HepG2 (cell line): ENCODE data around the gene CSNK2B. TPM values are rescaled to one million over a fixed set of nuclear protein-coding genes. Genes with fewer than 3 reads are reported as not detected.
A peak's percentile ranks its signal among the peaks of the same experiment; 100 is the strongest.

Source experiments
- ATRX ChIP-seq: sonication (generic); formaldehyde crosslinking; IDR thresholded peaks from 2 replicates; pipeline ENCODE4 v1.4.0; 2020; ENCODE audit warnings: missing genetic modification reagents, borderline replicate concordance
- EED ChIP-seq: sonication (generic); formaldehyde crosslinking; IDR thresholded peaks from 2 replicates; pipeline ENCODE4 v1.5.0; 2020; ENCODE audit warnings: mild to moderate bottlenecking, missing genetic modification reagents
- EZH2 ChIP-seq: conservative IDR thresholded peaks from 2 replicates; pipeline ENCODE4 v1.6.1; 2012; ENCODE audit warnings: mild to moderate bottlenecking, low read depth, low read length, moderate library complexity
- NR2F1 ChIP-seq, 2 experiments: fragments of 450-650 bp in 1 of 2; formaldehyde crosslinking in 1 of 2; IDR thresholded peaks; 2 replicates each; pipeline versions ENCODE4 v1.5.0 to v1.6.1; 2016 to 2020; ENCODE audit warnings: mild to moderate bottlenecking in 1 of 2, missing compliant biosample characterization in 1 of 2, missing genetic modification reagents in 1 of 2, moderate library complexity in 1 of 2
- NR2F6 ChIP-seq, 2 experiments: IDR thresholded peaks; 2 replicates each; pipeline ENCODE4 v1.6.1; 2016; ENCODE audit warnings: antibody characterized with exemption in 1 of 2, mild to moderate bottlenecking in 1 of 2
- REXO4 ChIP-seq: sonication (generic); formaldehyde crosslinking; IDR thresholded peaks from 2 replicates; pipeline ENCODE4 v1.8.0; 2022; ENCODE audit warnings: missing genetic modification reagents, mild to moderate bottlenecking, borderline replicate concordance
- SMARCE1 ChIP-seq: fragments of 450-650 bp; IDR thresholded peaks from 2 replicates; pipeline ENCODE4 v1.6.1; 2017; ENCODE audit warnings: borderline replicate concordance
- SOX13 ChIP-seq, 3 experiments: fragments of 450-650 bp in 1 of 3; sonication (generic) in 1 of 3; formaldehyde crosslinking in 1 of 3; IDR thresholded peaks in 2 of 3; conservative IDR thresholded peaks in 1 of 3; 2 replicates each; pipeline versions ENCODE4 v1.5.0 to v1.6.1; 2016 to 2020; ENCODE audit warnings: antibody characterized with exemption in 1 of 3, mild to moderate bottlenecking in 1 of 3, missing compliant biosample characterization in 1 of 3, missing genetic modification reagents in 1 of 3, moderate library complexity in 1 of 3
- THYN1 ChIP-seq: sonication (generic); formaldehyde crosslinking; IDR thresholded peaks from 2 replicates; pipeline ENCODE4 v1.8.1; 2023; ENCODE audit warnings: low read depth, mild to moderate bottlenecking, moderate library complexity, missing genetic modification reagents, borderline replicate concordance
- YEATS2 ChIP-seq: sonication (generic); formaldehyde crosslinking; IDR thresholded peaks from 2 replicates; pipeline ENCODE4 v1.4.0; 2020; ENCODE audit warnings: missing genetic modification reagents, borderline replicate concordance
- ZKSCAN1 ChIP-seq: fragments of 150-350 bp; IDR thresholded peaks from 2 replicates; pipeline ENCODE4 v1.6.1; 2014; ENCODE audit warnings: low read length
- ZNF510 ChIP-seq: sonication (generic); formaldehyde crosslinking; IDR thresholded peaks from 2 replicates; pipeline ENCODE4 v1.4.0; 2020; ENCODE audit warnings: low read depth, mild to moderate bottlenecking, missing genetic modification reagents
- polyA plus RNA-seq, 8 experiments: library from polyadenylated mRNA; depleted of rRNA in 3 of 8; stranded (reverse) in 7 of 8; unstranded in 1 of 8; fragments of >200 nt; fragmentation: Illumina TruSeq in 4 of 8; extraction: Trizol in 4 of 8; gene quantifications; 2 replicates each; pipeline versions ENCODE4 v1.2.1 to v1.2.3, GENCODE V29; 2011 to 2016; ENCODE audit warnings: low read depth in 4 of 8, missing spikeins in 1 of 8, mixed read lengths in 1 of 8; ENCODE audit not compliant: insufficient read depth in 1 of 8
- total RNA-seq, 5 experiments: library from RNA; depleted of rRNA; stranded (reverse); fragments of >200 nt; fragmentation: Illumina TruSeq; extraction: Trizol; gene quantifications; 2 replicates each; pipeline ENCODE4 v1.2.3, GENCODE V29; 2016; ENCODE audit warnings: low read depth in 1 of 5
- TF ChIP-seq, protein P1 (sequence below): sonication (generic); formaldehyde crosslinking; IDR thresholded peaks from 2 replicates; pipeline ENCODE4 v1.9.0; 2021; ENCODE audit warnings: mild to moderate bottlenecking, missing genetic modification reagents
- TF ChIP-seq, protein P2 (sequence below): sonication (generic); formaldehyde crosslinking; IDR thresholded peaks from 2 replicates; pipeline ENCODE4 v1.5.1; 2020; ENCODE audit warnings: missing genetic modification reagents, mild to moderate bottlenecking, borderline replicate concordance
- TF ChIP-seq, protein P3 (sequence below): sonication (generic); formaldehyde crosslinking; IDR thresholded peaks from 2 replicates; pipeline ENCODE4 v1.4.0; 2020; ENCODE audit warnings: mild to moderate bottlenecking, missing genetic modification reagents

CSNK2B gene
- total and polyA plus RNA-seq, 2 of the 13 experiments (the other 11 are each of a cell fraction or from before 2014, with no cell fraction given) = 111 to 296 TPM

DNA sequence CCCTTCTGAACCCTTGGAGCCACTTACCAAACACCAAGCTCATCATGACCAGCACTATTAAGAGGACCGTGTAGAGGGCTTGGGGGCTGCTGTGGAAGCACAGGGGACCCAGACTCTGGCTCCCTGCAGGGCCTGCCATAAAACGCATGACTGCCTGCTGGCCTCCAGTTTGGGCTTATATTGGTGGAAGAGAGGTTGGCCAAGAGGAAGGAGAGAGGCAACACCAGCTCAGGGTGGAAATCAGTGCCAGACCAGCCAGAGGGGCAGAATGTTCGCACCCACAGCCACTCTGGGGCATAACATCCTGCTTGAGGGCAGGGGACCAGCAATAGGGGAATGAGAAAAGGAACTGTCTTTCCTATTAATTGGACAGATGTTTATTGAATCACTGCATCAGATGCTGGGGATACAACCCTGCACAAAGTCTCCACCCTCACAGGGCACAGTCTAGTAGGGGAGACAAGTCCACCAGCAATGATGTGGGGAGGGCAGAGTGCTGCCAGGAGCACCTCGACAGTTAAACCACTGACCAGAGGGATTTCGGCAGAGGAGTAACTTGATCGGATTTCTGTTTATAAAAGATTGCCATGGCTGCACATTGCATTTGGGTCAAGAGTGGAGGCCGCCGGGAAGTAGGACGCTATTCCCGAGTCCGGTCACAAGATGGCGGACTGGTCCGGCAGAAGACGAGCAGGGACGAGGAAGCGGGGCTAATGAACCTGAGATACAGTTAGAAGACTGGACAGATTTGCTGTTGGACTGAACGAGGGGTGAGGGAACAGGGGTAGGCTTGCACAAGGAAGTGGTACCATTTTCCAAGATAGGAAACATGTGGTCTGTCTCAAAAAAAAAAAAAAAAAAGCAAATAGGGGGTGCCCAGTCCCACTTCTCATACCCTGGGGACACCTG, 14.6 kb downstream of the CSNK2B start, which contains the start of gene LY6G5C (continued):
- no peak for TF ChIP-seq EZH2
- TF ChIP-seq, protein P1, sequence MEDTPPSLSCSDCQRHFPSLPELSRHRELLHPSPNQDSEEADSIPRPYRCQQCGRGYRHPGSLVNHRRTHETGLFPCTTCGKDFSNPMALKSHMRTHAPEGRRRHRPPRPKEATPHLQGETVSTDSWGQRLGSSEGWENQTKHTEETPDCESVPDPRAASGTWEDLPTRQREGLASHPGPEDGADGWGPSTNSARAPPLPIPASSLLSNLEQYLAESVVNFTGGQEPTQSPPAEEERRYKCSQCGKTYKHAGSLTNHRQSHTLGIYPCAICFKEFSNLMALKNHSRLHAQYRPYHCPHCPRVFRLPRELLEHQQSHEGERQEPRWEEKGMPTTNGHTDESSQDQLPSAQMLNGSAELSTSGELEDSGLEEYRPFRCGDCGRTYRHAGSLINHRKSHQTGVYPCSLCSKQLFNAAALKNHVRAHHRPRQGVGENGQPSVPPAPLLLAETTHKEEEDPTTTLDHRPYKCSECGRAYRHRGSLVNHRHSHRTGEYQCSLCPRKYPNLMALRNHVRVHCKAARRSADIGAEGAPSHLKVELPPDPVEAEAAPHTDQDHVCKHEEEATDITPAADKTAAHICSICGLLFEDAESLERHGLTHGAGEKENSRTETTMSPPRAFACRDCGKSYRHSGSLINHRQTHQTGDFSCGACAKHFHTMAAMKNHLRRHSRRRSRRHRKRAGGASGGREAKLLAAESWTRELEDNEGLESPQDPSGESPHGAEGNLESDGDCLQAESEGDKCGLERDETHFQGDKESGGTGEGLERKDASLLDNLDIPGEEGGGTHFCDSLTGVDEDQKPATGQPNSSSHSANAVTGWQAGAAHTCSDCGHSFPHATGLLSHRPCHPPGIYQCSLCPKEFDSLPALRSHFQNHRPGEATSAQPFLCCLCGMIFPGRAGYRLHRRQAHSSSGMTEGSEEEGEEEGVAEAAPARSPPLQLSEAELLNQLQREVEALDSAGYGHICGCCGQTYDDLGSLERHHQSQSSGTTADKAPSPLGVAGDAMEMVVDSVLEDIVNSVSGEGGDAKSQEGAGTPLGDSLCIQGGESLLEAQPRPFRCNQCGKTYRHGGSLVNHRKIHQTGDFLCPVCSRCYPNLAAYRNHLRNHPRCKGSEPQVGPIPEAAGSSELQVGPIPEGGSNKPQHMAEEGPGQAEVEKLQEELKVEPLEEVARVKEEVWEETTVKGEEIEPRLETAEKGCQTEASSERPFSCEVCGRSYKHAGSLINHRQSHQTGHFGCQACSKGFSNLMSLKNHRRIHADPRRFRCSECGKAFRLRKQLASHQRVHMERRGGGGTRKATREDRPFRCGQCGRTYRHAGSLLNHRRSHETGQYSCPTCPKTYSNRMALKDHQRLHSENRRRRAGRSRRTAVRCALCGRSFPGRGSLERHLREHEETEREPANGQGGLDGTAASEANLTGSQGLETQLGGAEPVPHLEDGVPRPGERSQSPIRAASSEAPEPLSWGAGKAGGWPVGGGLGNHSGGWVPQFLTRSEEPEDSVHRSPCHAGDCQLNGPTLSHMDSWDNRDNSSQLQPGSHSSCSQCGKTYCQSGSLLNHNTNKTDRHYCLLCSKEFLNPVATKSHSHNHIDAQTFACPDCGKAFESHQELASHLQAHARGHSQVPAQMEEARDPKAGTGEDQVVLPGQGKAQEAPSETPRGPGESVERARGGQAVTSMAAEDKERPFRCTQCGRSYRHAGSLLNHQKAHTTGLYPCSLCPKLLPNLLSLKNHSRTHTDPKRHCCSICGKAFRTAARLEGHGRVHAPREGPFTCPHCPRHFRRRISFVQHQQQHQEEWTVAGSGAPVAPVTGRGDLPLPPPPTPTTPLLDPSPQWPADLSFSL (CRISPR knock-in tag) = no peak
- TF ChIP-seq EED (CRISPR knock-in tag) = no peak
- no peak for TF ChIP-seq ATRX
- no peak for TF ChIP-seq NR2F6 (IDR thresholded peaks at IDR 0.05)
- TF ChIP-seq NR2F6 (CRISPR knock-in tag; IDR thresholded peaks at IDR 0.05) = peak; percentile 53; the same call in 1 of the 2 replicates
- no peak for TF ChIP-seq SOX13 (IDR thresholded peaks at IDR 0.05)
- no peak for TF ChIP-seq SOX13 (CRISPR knock-in tag; conservative IDR thresholded peaks at IDR 0.05 in 1 of 2, IDR thresholded peaks at IDR 0.05 in 1 of 2)
- TF ChIP-seq, protein P2, sequence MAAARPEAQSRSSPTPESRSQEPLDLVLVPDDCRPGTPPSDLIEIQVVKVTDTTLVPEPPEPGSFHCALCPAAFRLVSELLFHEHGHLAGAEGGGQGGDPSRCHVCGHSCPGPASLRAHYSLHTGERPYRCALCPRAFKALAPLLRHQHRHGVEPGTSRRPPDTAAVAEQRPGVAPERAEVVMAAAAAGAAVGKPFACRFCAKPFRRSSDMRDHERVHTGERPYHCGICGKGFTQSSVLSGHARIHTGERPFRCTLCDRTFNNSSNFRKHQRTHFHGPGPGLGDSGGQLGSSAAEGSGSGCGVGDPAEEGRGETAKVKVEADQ (CRISPR knock-in tag) = no peak
- TF ChIP-seq NR2F1 (CRISPR knock-in tag; IDR thresholded peaks at IDR 0.05) = no peak
- TF ChIP-seq REXO4 (CRISPR knock-in tag) = no peak
- TF ChIP-seq, protein P3, sequence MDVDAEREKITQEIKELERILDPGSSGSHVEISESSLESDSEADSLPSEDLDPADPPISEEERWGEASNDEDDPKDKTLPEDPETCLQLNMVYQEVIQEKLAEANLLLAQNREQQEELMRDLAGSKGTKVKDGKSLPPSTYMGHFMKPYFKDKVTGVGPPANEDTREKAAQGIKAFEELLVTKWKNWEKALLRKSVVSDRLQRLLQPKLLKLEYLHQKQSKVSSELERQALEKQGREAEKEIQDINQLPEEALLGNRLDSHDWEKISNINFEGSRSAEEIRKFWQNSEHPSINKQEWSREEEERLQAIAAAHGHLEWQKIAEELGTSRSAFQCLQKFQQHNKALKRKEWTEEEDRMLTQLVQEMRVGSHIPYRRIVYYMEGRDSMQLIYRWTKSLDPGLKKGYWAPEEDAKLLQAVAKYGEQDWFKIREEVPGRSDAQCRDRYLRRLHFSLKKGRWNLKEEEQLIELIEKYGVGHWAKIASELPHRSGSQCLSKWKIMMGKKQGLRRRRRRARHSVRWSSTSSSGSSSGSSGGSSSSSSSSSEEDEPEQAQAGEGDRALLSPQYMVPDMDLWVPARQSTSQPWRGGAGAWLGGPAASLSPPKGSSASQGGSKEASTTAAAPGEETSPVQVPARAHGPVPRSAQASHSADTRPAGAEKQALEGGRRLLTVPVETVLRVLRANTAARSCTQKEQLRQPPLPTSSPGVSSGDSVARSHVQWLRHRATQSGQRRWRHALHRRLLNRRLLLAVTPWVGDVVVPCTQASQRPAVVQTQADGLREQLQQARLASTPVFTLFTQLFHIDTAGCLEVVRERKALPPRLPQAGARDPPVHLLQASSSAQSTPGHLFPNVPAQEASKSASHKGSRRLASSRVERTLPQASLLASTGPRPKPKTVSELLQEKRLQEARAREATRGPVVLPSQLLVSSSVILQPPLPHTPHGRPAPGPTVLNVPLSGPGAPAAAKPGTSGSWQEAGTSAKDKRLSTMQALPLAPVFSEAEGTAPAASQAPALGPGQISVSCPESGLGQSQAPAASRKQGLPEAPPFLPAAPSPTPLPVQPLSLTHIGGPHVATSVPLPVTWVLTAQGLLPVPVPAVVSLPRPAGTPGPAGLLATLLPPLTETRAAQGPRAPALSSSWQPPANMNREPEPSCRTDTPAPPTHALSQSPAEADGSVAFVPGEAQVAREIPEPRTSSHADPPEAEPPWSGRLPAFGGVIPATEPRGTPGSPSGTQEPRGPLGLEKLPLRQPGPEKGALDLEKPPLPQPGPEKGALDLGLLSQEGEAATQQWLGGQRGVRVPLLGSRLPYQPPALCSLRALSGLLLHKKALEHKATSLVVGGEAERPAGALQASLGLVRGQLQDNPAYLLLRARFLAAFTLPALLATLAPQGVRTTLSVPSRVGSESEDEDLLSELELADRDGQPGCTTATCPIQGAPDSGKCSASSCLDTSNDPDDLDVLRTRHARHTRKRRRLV (CRISPR knock-in tag) = no peak
- no peak for TF ChIP-seq THYN1 (CRISPR knock-in tag)
- TF ChIP-seq SMARCE1 = no peak
- TF ChIP-seq ZKSCAN1 = 0 out of 2 replicates have a peak, but pooled peaks have one; percentile 24
- no peak for TF ChIP-seq YEATS2 (CRISPR knock-in tag)
- no peak for TF ChIP-seq ZNF510 (CRISPR knock-in tag)
